RKO (cell line): ENCODE results near the gene TMEM271.
"Not testable (repeated sequence)": the region's sequence is repeated elsewhere in the genome, so short reads cannot be mapped to it uniquely, and the experiment has no call there.

Source experiments
- DNase-seq: peaks from one replicate; pipeline ENCODE4 v3.0.0-alpha.2; 2016; ENCODE audit warnings: low spot score

TMEM271 gene

GRCh38 chr4:578451-579443 lies 2.7 kb upstream of the TMEM271 start:
- DNase-seq = no peak

GRCh38 chr4:577499-578450 lies 1.7 kb upstream of the TMEM271 start:
- no peak for DNase-seq

GRCh38 chr4:576991-577498 lies 950 bp upstream of the TMEM271 start:
- no peak for DNase-seq

- no peak for DNase-seq
Observed at GRCh38 chr4:575281-576141, 584 bp downstream of the TMEM271 start.

- no peak for DNase-seq
Observed at GRCh38 chr4:574346-575161, 1.5 kb downstream of the TMEM271 start.

- DNase-seq = no peak
Observed at GRCh38 chr4:573122-573892, 2.8 kb downstream of the TMEM271 start.

- DNase-seq = no peak
Observed at GRCh38 chr4:572594-572993, 3.5 kb downstream of the TMEM271 start.

- DNase-seq = no peak
Observed at GRCh38 chr4:571838-572572, 4.1 kb downstream of the TMEM271 start.

GRCh38 chr4:570754-571153 lies 5.3 kb downstream of the TMEM271 start:
- DNase-seq = no peak

GRCh38 chr4:569958-570667 lies 6.0 kb downstream of the TMEM271 start:
- no peak for DNase-seq

- no peak for DNase-seq
Observed at GRCh38 chr4:568962-569361, 7.1 kb downstream of the TMEM271 start.

- DNase-seq = no peak
Observed at GRCh38 chr4:568351-568652, 7.8 kb downstream of the TMEM271 start.

GRCh38 chr4:567457-568350 lies 8.4 kb downstream of the TMEM271 start:
- no peak for DNase-seq

GRCh38 chr4:566508-567295 lies 9.4 kb downstream of the TMEM271 start:
- DNase-seq = no peak

GRCh38 chr4:566035-566434 lies 10.1 kb downstream of the TMEM271 start:
- DNase-seq = no peak

- not testable (repeated sequence) for DNase-seq
Observed at GRCh38 chr4:565614-566013, 10.5 kb downstream of the TMEM271 start.

GRCh38 chr4:562458-562857 lies 13.6 kb downstream of the TMEM271 start:
- DNase-seq = not testable (repeated sequence)
